Naive B cell (primary cell): ENCODE data around the gene SETD1A. TPM values are rescaled to one million over a fixed set of nuclear protein-coding genes. Genes with fewer than 3 reads are reported as not detected.
A peak's percentile ranks its signal among the peaks of the same experiment; 100 is the strongest.

ENCODE experiments used
- ATAC-seq, 2 donors: fragments of 150-1000 bp; cut with Tn5 transposase; 2 replicates each; pipeline ENCODE4 v1.10.0; 2021; ENCODE audit warnings: low read depth in 2 of 2, mild to moderate bottlenecking in 2 of 2, moderate library complexity in 2 of 2
- DNase-seq: peaks from one replicate; pipeline ENCODE4 v3.0.0; 2022
- H3K27ac Mint-ChIP-seq, 6 donors: one replicate each; pipeline ENCODE4 v1.8.0; 2020 to 2022; ENCODE audit warnings: mild to moderate bottlenecking in 6 of 6, mixed read lengths in 6 of 6, moderate library complexity in 5 of 6, inconsistent platforms in 2 of 6
- H3K27me3 Mint-ChIP-seq, 3 donors: one replicate each; pipeline ENCODE4 v1.8.0; 2021 to 2022; ENCODE audit warnings: mixed read lengths in 3 of 3, mild to moderate bottlenecking in 1 of 3
- H3K36me3 Mint-ChIP-seq, 2 donors: one replicate each; pipeline ENCODE4 v1.8.0; 2020 to 2022; ENCODE audit warnings: mixed read lengths in 2 of 2, inconsistent platforms in 1 of 2, mild to moderate bottlenecking in 1 of 2
- H3K4me1 Mint-ChIP-seq, 3 donors: one replicate each; pipeline ENCODE4 v1.8.0; 2020 to 2022; ENCODE audit warnings: mixed read lengths in 3 of 3, inconsistent platforms in 1 of 3, mild to moderate bottlenecking in 1 of 3, moderate library complexity in 1 of 3
- H3K4me3 Mint-ChIP-seq, 8 donors: one replicate each; pipeline ENCODE4 v1.8.0; 2020 to 2022; ENCODE audit warnings: mild to moderate bottlenecking in 8 of 8, mixed read lengths in 8 of 8, moderate library complexity in 8 of 8, inconsistent platforms in 2 of 8
- H3K9me3 Mint-ChIP-seq, 7 donors: one replicate each; pipeline ENCODE4 v1.8.0; 2020 to 2022; ENCODE audit warnings: mixed read lengths in 7 of 7, mild to moderate bottlenecking in 5 of 7, inconsistent platforms in 2 of 7, moderate library complexity in 1 of 7
- polyA plus RNA-seq, 6 donors: library from polyadenylated mRNA; unstranded; fragments of 300-500 nt; fragmentation: Illumina TruSeq; gene quantifications; one replicate each; pipeline ENCODE4 v1.2.3, GENCODE V29; 2021; ENCODE audit warnings: low read depth in 6 of 6

Gene SETD1A
- polyA plus RNA-seq, 6 donors from 2014 or later = 0.69 to 2.8 (median 0.85) TPM; not detected in 1

DNA sequence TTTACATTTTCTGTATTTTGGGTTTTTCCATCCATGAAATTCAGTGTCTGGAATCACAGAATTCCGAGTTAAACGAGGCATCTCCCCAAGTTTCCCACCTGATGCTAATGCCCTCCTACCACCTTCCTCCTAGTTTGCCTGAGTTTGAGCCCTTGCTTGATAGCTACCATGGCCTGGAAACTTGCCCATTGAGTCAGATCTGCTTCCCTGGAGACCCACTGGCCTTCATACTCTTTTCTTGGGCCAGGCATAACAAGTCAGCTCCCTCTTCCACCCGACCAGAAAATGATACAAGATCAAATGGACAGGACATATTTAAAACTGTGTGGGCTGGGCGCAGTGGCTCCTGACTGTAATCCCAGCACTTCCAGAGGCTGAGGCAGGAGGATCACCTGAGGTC is 10.2 kb downstream of the SETD1A start:
- H3K27me3 Mint-ChIP-seq = no peaks in the 10 kb centered on the region
- peaks cover 2 to 18% (median 13%) of the 10 kb centered on the region in 3 donors for H3K4me1 Mint-ChIP-seq
- DNase-seq = no peak
- no peak overlapping the region for H3K27ac Mint-ChIP-seq
- H3K9me3 Mint-ChIP-seq = no peaks in the 10 kb centered on the region
- ATAC-seq = no peak
- no peak overlapping the region for H3K4me3 Mint-ChIP-seq
- H3K36me3 Mint-ChIP-seq = peaks cover 19 to 70% of the 10 kb centered on the region in 2 donors

DNA sequence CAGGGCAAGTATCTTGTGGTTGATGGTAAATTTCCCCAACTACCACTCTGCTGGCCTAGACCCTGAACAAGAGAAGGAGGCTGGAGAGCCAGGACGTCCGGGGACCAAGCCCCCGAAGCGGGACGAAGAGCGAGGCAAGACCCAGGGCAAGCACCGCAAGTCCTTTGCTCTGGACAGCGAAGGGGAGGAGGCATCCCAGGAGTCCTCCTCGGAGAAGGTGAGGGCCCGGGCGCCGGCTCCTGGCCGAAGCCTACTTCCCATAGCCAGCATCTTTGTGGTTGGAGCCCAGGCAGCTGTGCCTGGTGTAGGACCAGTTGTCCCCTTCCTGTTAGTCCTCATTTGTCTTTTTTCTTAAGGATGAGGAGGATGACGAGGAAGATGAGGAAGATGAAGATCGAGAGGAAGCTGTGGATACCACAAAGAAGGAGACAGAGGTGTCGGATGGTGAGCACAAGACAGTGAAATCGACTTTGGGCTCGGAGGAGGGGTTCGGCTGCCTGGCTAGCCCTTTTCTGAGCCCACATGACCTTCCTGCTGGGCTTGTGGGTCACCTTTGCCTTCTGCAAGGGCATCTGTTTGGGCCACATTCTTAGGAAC is 11.8 kb downstream of the SETD1A start:
- Mint-ChIP-seq H3K27me3 (no peaks in the 10 kb centered on the region), H3K9me3 (no peaks in the 10 kb centered on the region), H3K36me3 (peaks cover 12 to 71% of the 10 kb centered on the region in 2 donors), H3K27ac (peak overlapping the region in 2 of 6 donors; percentile 14 to 80), H3K4me1 (peaks cover 5 to 27% (median 19%) of the 10 kb centered on the region in 3 donors), H3K4me3 (no peak overlapping the region)
- no peak for ATAC-seq
- DNase-seq = no peak

DNA sequence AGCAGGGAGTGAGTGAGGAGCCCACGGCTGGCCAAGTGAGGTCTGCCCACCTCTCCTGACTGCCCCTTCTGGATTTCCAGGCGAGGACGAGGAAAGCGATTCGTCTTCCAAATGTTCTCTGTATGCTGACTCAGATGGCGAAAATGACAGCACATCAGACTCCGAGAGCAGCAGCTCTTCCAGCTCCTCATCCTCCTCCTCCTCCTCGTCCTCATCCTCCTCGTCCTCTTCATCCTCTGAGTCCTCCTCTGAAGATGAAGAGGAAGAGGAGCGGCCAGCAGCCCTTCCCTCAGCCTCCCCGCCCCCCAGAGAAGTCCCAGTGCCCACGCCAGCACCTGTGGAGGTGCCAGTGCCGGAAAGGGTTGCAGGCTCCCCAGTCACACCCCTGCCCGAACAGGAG is 13.7 kb downstream of the SETD1A start:
- ATAC-seq = no peak
- Mint-ChIP-seq H3K27me3 (no peaks in the 10 kb centered on the region), H3K4me1 (peaks cover 3 to 33% (median 22%) of the 10 kb centered on the region in 3 donors), H3K36me3 (peaks cover 12 to 66% of the 10 kb centered on the region in 2 donors), H3K4me3 (no peak overlapping the region), H3K9me3 (no peaks in the 10 kb centered on the region), H3K27ac (peak overlapping the region in 2 of 6 donors; percentile 5 to 44)
- no peak for DNase-seq

DNA sequence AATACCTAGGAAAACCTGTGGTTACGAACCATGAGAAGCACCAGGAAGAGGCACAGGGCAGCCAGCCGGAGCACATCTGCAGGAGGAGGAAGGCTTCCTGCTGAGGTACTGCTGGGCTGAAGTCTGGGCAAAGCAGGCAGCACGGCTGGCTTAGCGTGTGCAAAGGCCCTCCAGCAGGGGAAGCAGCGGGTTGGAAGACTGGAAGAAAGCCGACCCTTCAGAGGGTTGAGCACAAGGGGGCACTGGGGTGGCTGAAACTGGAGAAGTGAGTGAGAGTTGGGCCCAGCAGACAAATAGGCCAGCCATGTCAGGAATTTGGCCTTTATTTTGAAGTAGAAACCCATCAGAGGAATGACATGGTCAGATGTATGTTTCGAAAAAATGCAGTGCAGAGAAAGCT is 15.3 kb downstream of the SETD1A start:
- no peak overlapping the region for H3K4me3 Mint-ChIP-seq
- H3K4me1 Mint-ChIP-seq = peaks cover 3 to 26% (median 26%) of the 10 kb centered on the region in 3 donors
- H3K9me3 Mint-ChIP-seq = no peaks in the 10 kb centered on the region
- H3K36me3 Mint-ChIP-seq = peaks cover 12 to 55% of the 10 kb centered on the region in 2 donors
- H3K27me3 Mint-ChIP-seq = no peaks in the 10 kb centered on the region
- ATAC-seq (no peak), DNase-seq (no peak)
- peak overlapping the region in 1 of 6 donors; percentile 9 for H3K27ac Mint-ChIP-seq

DNA sequence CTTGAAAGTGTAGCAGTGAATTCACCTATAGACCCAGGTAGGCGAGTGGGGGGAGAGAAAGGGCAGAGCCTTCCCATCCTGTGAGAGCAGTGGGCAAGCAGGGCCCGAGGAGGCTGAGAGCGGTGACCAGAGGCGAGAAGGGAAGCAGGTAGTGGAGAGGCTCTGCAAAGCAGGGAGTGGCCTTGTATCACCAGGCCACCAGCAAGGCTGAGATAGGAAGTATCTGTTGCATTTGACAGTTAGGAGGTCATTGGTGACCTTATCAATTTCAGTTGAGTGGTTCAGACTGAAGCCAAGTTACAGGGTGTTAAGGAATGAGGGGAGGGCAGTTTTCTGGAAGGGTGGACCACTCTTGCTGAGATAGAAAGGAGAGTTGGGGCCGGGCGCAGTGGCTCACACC is 16.8 kb downstream of the SETD1A start:
- Mint-ChIP-seq H3K4me3 (no peak overlapping the region), H3K36me3 (peaks cover 12 to 52% of the 10 kb centered on the region in 2 donors), H3K9me3 (no peaks in the 10 kb centered on the region), H3K4me1 (peaks cover 3 to 26% (median 25%) of the 10 kb centered on the region in 3 donors), H3K27ac (peak overlapping the region in 1 of 6 donors; percentile 65), H3K27me3 (no peaks in the 10 kb centered on the region)
- ATAC-seq (no peak), DNase-seq (no peak)

DNA sequence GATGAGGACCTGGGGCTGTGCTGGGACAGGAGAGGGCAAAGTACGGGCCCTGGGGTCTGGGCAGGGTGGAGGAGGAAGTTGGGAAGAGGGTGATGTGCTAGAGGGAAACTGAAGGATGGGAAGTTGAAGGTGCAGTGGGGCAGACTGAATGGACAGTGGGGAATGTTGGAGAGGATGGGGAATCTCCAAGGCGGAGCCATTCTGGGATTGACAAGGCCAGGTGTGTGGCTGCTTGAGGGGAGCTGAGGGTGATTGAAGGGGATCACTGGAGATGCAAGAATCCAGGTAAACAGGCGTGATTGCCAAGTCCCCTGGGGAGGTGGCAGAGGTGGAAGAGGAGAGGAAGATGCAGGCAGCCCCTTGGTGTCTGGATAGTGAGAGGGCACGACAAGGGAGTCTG is 18.9 kb downstream of the SETD1A start:
- ATAC-seq (no peak), DNase-seq (no peak)
- Mint-ChIP-seq H3K9me3 (no peaks in the 10 kb centered on the region), H3K4me1 (peaks cover 3 to 26% (median 21%) of the 10 kb centered on the region in 3 donors), H3K4me3 (no peak overlapping the region), H3K27ac (peak overlapping the region in 5 of 6 donors; percentile 5 to 96 (median 65)), H3K27me3 (no peaks in the 10 kb centered on the region), H3K36me3 (peaks cover 5 to 39% of the 10 kb centered on the region in 2 donors)

DNA sequence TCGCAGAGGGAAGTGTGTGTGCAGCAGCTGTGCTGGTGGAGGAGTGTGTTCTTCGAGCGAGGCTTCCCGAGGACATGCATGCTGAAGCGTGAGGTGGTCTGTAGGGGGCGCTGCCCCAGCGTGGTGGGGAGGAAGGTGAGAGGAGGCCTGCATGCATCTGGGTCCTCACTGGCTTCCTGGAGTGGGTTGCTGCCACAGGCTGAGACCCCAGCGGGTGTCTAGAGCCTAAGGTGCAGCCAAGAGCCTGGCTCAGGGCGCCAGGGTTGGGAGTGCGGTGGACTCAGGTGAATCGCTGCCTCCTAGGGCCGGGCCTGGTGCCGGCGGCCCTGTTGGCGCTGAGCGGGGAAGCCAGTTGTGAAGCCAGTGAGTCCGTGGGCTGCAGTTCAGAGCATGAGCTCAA is 19.9 kb downstream of the SETD1A start:
- ATAC-seq (no peak), DNase-seq (no peak)
- H3K27me3 Mint-ChIP-seq = no peaks in the 10 kb centered on the region
- peaks cover 3 to 26% (median 20%) of the 10 kb centered on the region in 3 donors for H3K4me1 Mint-ChIP-seq
- H3K27ac Mint-ChIP-seq = peak overlapping the region in 1 of 6 donors; percentile 52
- H3K9me3 Mint-ChIP-seq = no peaks in the 10 kb centered on the region
- H3K36me3 Mint-ChIP-seq = peaks cover 0 to 31% of the 10 kb centered on the region in 2 donors
- H3K4me3 Mint-ChIP-seq = no peak overlapping the region

DNA sequence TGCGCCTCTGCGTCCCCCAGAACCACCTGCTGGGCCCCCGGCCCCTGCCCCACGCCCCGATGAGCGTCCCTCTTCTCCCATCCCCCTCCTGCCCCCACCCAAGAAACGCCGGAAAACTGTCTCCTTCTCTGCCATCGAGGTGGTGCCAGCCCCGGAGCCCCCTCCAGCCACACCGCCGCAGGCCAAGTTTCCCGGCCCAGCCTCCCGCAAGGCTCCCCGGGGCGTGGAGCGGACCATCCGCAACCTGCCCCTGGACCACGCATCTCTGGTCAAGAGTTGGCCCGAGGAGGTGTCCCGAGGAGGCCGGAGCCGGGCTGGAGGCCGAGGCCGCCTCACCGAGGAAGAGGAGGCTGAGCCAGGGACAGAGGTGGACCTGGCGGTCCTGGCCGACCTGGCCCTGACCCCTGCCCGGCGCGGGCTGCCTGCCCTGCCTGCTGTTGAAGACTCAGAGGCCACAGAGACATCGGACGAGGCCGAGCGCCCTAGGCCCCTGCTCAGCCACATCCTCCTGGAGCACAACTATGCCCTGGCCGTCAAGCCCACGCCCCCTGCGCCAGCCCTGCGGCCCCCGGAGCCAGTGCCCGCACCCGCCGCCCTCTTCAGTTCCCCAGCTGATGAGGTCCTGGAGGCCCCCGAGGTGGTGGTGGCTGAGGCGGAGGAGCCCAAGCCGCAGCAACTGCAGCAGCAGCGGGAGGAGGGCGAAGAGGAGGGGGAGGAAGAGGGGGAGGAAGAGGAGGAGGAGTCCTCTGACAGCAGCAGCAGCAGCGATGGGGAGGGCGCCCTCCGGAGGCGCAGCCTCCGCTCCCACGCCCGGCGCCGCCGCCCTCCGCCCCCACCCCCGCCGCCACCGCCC is 21.8 kb downstream of the SETD1A start:
- Mint-ChIP-seq H3K27me3 (no peaks in the 10 kb centered on the region), H3K27ac (no peak overlapping the region), H3K9me3 (no peaks in the 10 kb centered on the region), H3K4me3 (no peak overlapping the region), H3K36me3 (peaks cover 0 to 18% of the 10 kb centered on the region in 2 donors), H3K4me1 (peaks cover under 1 to 18% (median 15%) of the 10 kb centered on the region in 3 donors)
- no peak for DNase-seq
- ATAC-seq = no peak

DNA sequence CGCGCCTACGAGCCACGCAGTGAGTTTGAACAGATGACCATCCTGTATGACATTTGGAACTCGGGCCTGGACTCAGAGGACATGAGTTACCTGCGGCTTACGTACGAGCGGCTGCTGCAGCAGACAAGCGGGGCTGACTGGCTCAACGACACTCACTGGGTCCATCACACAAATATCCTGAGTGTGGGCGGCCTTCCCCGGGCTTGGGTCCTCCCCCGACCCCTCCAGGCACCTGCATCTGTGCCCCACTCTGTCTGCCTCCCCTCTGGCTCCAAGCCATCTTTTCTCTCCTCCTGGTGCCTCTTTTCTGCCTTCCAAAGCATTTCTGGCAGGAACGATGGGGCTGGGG is 22.4 kb downstream of the SETD1A start:
- Mint-ChIP-seq H3K4me3 (no peak overlapping the region), H3K9me3 (no peaks in the 10 kb centered on the region), H3K36me3 (peaks cover 0 to 16% of the 10 kb centered on the region in 2 donors), H3K27ac (peak overlapping the region in 1 of 6 donors; percentile 88), H3K27me3 (no peaks in the 10 kb centered on the region), H3K4me1 (peaks cover 2 to 18% (median 14%) of the 10 kb centered on the region in 3 donors)
- DNase-seq (no peak), ATAC-seq (no peak)

DNA sequence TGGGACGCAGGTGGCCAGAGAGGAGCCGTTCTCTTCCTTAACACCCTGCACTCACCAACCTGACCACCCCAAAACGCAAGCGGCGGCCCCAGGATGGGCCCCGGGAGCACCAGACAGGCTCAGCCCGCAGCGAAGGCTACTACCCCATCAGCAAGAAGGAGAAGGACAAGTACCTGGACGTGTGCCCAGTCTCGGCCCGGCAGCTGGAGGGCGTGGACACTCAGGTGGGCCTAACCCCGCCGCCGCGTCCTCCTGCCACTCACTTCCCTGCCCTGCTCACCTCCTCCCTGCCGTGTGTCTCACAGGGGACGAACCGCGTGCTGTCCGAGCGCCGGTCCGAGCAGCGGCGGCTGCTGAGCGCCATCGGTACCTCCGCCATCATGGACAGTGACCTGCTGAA is 22.9 kb downstream of the SETD1A start:
- no peak for DNase-seq
- ATAC-seq = no peak
- Mint-ChIP-seq H3K36me3 (peaks cover 0 to 16% of the 10 kb centered on the region in 2 donors), H3K4me3 (no peak overlapping the region), H3K9me3 (no peaks in the 10 kb centered on the region), H3K27me3 (no peaks in the 10 kb centered on the region), H3K27ac (peak overlapping the region in 2 of 6 donors; percentile 38 to 88), H3K4me1 (peaks cover 2 to 18% (median 14%) of the 10 kb centered on the region in 3 donors)

DNA sequence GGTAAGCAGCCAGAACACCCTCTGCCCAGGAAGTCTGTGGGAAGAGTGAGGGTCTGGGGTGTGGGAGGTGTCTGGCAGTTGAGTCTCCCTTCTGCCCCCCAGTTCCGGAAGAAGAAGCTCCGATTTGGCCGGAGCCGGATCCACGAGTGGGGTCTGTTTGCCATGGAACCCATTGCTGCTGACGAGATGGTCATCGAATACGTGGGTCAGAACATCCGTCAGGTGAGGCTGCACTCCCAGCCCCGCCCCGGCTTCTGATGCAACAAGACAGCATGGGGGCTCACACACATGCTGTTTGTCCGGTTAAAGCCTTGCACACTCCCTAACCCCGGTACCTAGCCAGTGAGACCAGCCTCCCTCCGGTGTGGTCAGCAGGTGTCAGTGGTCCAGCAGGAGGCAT is 23.4 kb downstream of the SETD1A start:
- peaks cover 2 to 13% (median 11%) of the 10 kb centered on the region in 3 donors for H3K4me1 Mint-ChIP-seq
- ATAC-seq = no peak
- H3K36me3 Mint-ChIP-seq = peaks cover 0 to 15% of the 10 kb centered on the region in 2 donors
- no peak overlapping the region for H3K4me3 Mint-ChIP-seq
- no peaks in the 10 kb centered on the region for H3K27me3 Mint-ChIP-seq
- H3K9me3 Mint-ChIP-seq = no peaks in the 10 kb centered on the region
- peak overlapping the region in 1 of 6 donors; percentile 23 for H3K27ac Mint-ChIP-seq
- DNase-seq = no peak

DNA sequence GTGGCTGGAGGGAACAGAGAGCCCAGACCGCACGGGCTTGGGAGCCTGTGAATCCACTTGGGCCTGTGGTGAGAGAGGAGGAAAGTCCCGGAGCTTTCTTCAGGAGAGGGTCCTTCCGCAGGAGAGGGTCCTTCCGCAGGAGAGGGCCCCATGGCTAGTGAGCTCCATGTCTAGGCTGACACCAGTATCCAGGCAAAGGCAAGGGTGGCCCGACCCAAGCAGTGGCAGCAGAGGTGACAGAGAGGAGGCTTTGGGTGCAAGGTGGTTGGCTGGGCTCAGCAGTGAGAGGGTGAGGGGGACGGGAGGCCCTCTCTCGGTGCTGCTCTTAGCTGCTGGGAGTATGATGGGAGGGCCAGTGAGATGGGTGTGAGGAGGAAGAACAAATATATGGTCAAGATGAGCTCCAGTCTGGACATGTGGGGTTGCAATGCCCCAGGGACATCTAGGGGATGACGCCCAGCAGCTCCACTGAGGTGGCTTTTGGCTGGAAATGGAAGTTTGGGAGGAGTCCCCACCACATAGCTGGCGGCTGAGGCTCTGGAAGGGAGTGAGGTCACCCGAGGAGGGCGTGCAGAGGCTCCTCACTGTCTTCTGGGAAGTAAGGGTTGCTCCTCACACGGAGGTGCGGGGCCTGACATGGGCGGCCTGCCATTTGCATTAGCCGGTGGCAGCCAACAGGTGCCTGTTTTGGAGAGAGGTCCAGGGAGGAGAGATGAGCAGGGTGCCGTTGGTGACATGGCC is 25.2 kb downstream of the SETD1A start:
- Mint-ChIP-seq H3K9me3 (no peaks in the 10 kb centered on the region), H3K27me3 (no peaks in the 10 kb centered on the region), H3K4me1 (peaks cover 2 to 11% (median 5%) of the 10 kb centered on the region in 3 donors), H3K27ac (peak overlapping the region in 3 of 6 donors; percentile 58 to 81 (median 79)), H3K4me3 (no peak overlapping the region), H3K36me3 (peaks cover 0 to 7% of the 10 kb centered on the region in 2 donors)
- no peak for ATAC-seq
- DNase-seq = no peak

DNA sequence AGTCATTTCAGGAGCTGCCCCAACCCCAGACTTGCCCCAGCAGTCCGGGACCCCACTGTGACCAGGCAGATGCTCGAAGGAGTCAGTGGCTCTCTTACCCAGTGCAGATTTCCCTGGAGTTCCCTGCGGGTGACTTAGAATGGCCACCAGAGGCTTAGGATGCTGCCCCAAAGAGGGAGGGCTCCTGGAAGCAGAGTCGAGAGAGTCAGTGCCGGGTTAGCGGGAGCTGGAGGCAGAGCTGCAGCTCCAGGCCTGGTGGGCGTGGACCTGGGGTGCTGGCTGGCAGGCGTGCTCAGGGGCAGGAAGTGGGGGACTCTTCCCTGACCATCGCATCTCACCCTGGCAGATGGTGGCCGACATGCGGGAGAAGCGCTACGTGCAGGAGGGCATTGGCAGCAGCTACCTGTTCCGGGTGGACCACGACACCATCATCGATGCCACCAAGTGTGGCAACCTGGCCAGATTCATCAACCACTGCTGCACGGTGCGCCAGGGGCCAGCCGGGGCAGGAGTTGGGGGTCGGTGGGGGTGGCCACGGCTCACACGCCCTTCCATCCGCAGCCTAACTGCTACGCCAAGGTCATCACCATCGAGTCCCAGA is 25.8 kb downstream of the SETD1A start:
- Mint-ChIP-seq H3K4me3 (no peak overlapping the region), H3K27me3 (no peaks in the 10 kb centered on the region), H3K9me3 (no peaks in the 10 kb centered on the region), H3K36me3 (peaks cover 0 to 7% of the 10 kb centered on the region in 2 donors), H3K27ac (peak overlapping the region in 1 of 6 donors; percentile 73), H3K4me1 (peaks cover 2 to 11% (median 5%) of the 10 kb centered on the region in 3 donors)
- no peak for ATAC-seq
- no peak for DNase-seq
